Gastrocnemius medialis (tissue), 4 donors: Measurements from ENCODE around the gene ATRAID. TPM values are rescaled to one million over a fixed set of nuclear protein-coding genes. Genes with fewer than 3 reads are reported as not detected.

Experiments
- ATAC-seq, 2 donors: fragments of 150-250 bp; one replicate each; pipeline ENCODE4 v1.9.1; 2016
- DNase-seq, 2 donors: peaks; one replicate each; pipeline ENCODE4 v3.0.0-alpha.2; 2019
- H3K27ac ChIP-seq, 4 donors: fragments of 200-600 bp; sonication (generic); 1 replicate in 1 of 4; 2 replicates in 3 of 4; pipeline ENCODE4 v1.5.1; 2016 to 2018; ENCODE audit warnings: mild to moderate bottlenecking in 2 of 4, moderate library complexity in 1 of 4
- H3K27me3 ChIP-seq, 3 donors: fragments of 200-600 bp; sonication (generic) in 2 of 3; 1 replicate in 1 of 3; 2 replicates in 2 of 3; pipeline versions ENCODE4 v1.5.1 to v1.6.0; 2016 to 2019; ENCODE audit warnings: mild to moderate bottlenecking in 1 of 3, moderate library complexity in 1 of 3
- H3K36me3 ChIP-seq, 2 donors: fragments of 200-600 bp; sonication (generic) in 1 of 2; one replicate each; pipeline ENCODE4 v1.5.1; 2017 to 2018
- H3K4me1 ChIP-seq, 2 donors: fragments of 200-600 bp; sonication (generic) in 1 of 2; one replicate each; pipeline ENCODE4 v1.5.1; 2016 to 2017; ENCODE audit warnings: mild to moderate bottlenecking in 2 of 2
- H3K4me3 ChIP-seq, 4 donors: fragments of 200-600 bp; sonication (generic) in 3 of 4; 1 replicate in 1 of 4; 2 replicates in 3 of 4; pipeline ENCODE4 v1.5.1; 2016 to 2019; ENCODE audit warnings: mild to moderate bottlenecking in 2 of 4
- H3K9me3 ChIP-seq, 3 donors: fragments of 200-600 bp; sonication (generic) in 2 of 3; 1 replicate in 1 of 3; 2 replicates in 2 of 3; pipeline ENCODE4 v1.5.1; 2016 to 2019
- POLR2A ChIP-seq, 2 donors: fragments of 450-650 bp; IDR thresholded peaks; one replicate each; pipeline ENCODE4 v1.6.1; 2017; ENCODE audit warnings: antibody characterized with exemption in 2 of 2, mild to moderate bottlenecking in 2 of 2, moderate library complexity in 2 of 2
- in situ Hi-C, 4 donors: fragments of 200-750 bp; cut with MboI; loops; one replicate each; pipeline versions ENCODE4 v1.15.0 to v1.8.0; 2017; ENCODE audit warnings: low sequenced_read_pairs in 4 of 4
- intact Hi-C: fragments of 100-400 bp; cut with DNase I; formaldehyde crosslinking; loops from one replicate; pipeline ENCODE4 v1.15.1; 2023; ENCODE audit warnings: low total_unique reads
- total RNA-seq, 4 donors: library from RNA; depleted of rRNA; stranded (reverse); fragments of >200 nt; gene quantifications; one replicate each; pipeline versions ENCODE4 v1.1.0 to v1.2.3, GENCODE V29; 2016
- TF ChIP-seq, protein P1 (sequence below), 5 experiments: fragments of 450-650 bp in 3 of 5; fragments of 200-600 bp in 2 of 5; sonication (generic) in 2 of 5; IDR thresholded peaks in 4 of 5; conservative IDR thresholded peaks in 1 of 5; 1 replicate in 4 of 5; 2 replicates in 1 of 5; pipeline ENCODE4 v1.5.1; 2016 to 2019; ENCODE audit warnings: antibody characterized with exemption in 5 of 5, mild to moderate bottlenecking in 3 of 5, moderate library complexity in 3 of 5

Gene ATRAID
- total RNA-seq, 4 donors from 2014 or later = 131 to 203 (median 171) TPM

DNA sequence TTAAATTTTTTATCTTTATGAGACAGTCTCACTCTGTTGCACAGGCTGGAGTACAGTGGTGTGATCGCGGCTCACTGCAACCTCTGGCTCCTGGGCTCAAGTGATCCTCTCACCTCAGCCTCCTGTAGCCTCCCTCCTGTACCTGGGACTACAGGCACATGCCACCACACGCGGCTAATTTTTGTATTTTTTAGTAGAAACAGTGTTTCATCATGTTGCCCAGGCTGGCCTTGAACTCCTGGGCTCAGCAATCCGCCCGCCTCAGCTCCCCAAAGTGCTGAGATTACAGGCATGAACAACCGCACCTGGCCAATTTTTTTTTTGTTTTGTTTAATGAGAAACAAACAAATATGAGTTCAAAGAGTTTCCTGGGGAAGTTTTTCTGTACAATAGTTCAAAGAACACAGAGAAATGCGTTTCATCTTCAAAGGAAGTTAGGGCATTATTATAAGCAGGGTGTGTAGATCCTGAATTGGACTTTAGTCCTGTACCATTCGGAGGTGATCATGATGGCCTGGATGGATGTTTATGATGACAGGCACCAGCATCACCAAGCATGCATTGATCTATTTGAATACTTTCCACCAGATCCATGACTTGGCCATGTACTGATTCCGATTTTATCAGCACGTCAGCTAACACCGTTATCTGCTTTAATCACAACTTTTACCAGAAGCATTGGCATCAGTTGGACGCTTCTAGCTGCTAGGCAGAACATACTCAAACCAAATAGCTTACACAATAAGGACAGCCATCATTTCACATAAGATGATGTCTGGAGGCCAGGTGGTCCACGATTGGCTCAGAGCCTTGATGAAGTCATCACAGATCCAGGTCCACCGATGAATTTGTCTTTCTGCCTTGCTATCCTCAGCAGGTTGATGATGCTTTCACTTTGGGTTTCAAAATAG, 34.1 kb upstream of the ATRAID start:
- TF ChIP-seq, protein P1, sequence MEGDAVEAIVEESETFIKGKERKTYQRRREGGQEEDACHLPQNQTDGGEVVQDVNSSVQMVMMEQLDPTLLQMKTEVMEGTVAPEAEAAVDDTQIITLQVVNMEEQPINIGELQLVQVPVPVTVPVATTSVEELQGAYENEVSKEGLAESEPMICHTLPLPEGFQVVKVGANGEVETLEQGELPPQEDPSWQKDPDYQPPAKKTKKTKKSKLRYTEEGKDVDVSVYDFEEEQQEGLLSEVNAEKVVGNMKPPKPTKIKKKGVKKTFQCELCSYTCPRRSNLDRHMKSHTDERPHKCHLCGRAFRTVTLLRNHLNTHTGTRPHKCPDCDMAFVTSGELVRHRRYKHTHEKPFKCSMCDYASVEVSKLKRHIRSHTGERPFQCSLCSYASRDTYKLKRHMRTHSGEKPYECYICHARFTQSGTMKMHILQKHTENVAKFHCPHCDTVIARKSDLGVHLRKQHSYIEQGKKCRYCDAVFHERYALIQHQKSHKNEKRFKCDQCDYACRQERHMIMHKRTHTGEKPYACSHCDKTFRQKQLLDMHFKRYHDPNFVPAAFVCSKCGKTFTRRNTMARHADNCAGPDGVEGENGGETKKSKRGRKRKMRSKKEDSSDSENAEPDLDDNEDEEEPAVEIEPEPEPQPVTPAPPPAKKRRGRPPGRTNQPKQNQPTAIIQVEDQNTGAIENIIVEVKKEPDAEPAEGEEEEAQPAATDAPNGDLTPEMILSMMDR (IDR thresholded peaks at IDR 0.05 in 4 of 5, conservative IDR thresholded peaks at IDR 0.05 in 1 of 5) = no peak
- TF ChIP-seq POLR2A (IDR thresholded peaks at IDR 0.05) = no peak
- H3K27ac ChIP-seq = no peak overlapping the region
- no peaks in the 10 kb centered on the region for H3K9me3 ChIP-seq
- H3K4me3 ChIP-seq = no peak overlapping the region
- H3K36me3 ChIP-seq = no peaks in the 10 kb centered on the region
- in situ Hi-C loops = loop anchor here in 1 of 4 donors (25.0 kb wide), 1 partner anchor 215 kb away; the partner anchor contains the start of gene MAPRE3
- H3K27me3 ChIP-seq = no peaks in the 10 kb centered on the region
- DNase-seq (no peak), ATAC-seq (no peak)
- no peaks in the 10 kb centered on the region for H3K4me1 ChIP-seq
- intact Hi-C loops = no loop called here

DNA sequence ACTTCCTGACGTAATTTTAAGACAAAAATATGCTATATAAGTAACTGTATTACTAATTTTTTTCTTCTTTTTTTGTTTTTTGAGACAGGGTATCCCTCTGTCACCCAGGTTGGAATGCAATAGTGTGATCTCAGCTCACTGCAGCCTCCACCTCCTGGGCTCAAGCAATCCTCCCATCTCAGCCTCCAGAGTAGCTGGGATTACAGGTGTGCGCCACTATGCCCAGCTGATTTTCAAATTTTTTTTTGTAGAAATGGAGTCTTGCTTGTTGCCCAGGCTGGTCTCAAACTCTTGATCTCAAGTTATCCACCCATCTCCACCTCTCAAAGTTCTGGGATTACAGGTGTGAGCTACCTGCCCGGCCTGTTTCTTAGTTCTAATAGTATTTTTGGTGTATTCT, 33.4 kb upstream of the ATRAID start:
- DNase-seq = no peak
- H3K27ac ChIP-seq = no peak overlapping the region
- TF ChIP-seq POLR2A (IDR thresholded peaks at IDR 0.05) = no peak
- TF ChIP-seq, protein P1 (IDR thresholded peaks at IDR 0.05 in 4 of 5, conservative IDR thresholded peaks at IDR 0.05 in 1 of 5) = no peak
- in situ Hi-C loops = loop anchor here in 1 of 4 donors (25.0 kb wide), 1 partner anchor 216 kb away; the partner anchor contains the start of gene MAPRE3
- no peaks in the 10 kb centered on the region for H3K27me3 ChIP-seq
- H3K36me3 ChIP-seq = no peaks in the 10 kb centered on the region
- H3K4me1 ChIP-seq = peaks cover 0 to under 1% of the 10 kb centered on the region in 2 donors
- no peaks in the 10 kb centered on the region for H3K9me3 ChIP-seq
- no peak for ATAC-seq
- intact Hi-C loops = no loop called here
- H3K4me3 ChIP-seq = no peak overlapping the region

GRCh38 chr2:27179344-27180000, 32.4 kb upstream of the ATRAID start:
- no peaks in the 10 kb centered on the region for H3K36me3 ChIP-seq
- no peak overlapping the region for H3K4me3 ChIP-seq
- peaks cover 9 to 11% of the 10 kb centered on the region in 2 donors for H3K4me1 ChIP-seq
- DNase-seq = no peak
- ATAC-seq = no peak
- intact Hi-C loops = no loop called here
- TF ChIP-seq POLR2A (IDR thresholded peaks at IDR 0.05) = no peak
- TF ChIP-seq, protein P1 (IDR thresholded peaks at IDR 0.05 in 4 of 5, conservative IDR thresholded peaks at IDR 0.05 in 1 of 5) = no peak
- in situ Hi-C loops = loop anchor here in 1 of 4 donors (25.0 kb wide), 1 partner anchor 217 kb away; the partner anchor contains the start of gene MAPRE3
- no peaks in the 10 kb centered on the region for H3K9me3 ChIP-seq
- H3K27ac ChIP-seq = no peak overlapping the region
- no peaks in the 10 kb centered on the region for H3K27me3 ChIP-seq

- TF ChIP-seq, protein P1 (IDR thresholded peaks at IDR 0.05 in 4 of 5, conservative IDR thresholded peaks at IDR 0.05 in 1 of 5) = no peak
- TF ChIP-seq POLR2A (IDR thresholded peaks at IDR 0.05) = no peak
- Histone ChIP-seq H3K4me3 (no peak overlapping the region), H3K36me3 (no peaks in the 10 kb centered on the region), H3K27me3 (no peaks in the 10 kb centered on the region), H3K4me1 (peaks cover 29 to 36% of the 10 kb centered on the region in 2 donors), H3K9me3 (no peaks in the 10 kb centered on the region), H3K27ac (no peak overlapping the region)
- DNase-seq (no peak), ATAC-seq (no peak)
- in situ Hi-C loops (loop anchor here in 2 of 4 donors (10.0 to 25.0 kb wide), 2 partner anchors 78 to 220 kb away; partner anchors contain the start of gene MAPRE3 (in 1 of the 2)), intact Hi-C loops (no loop called here)
Measured at GRCh38 chr2:27182346-27182745, 29.5 kb upstream of the ATRAID start.
